NCI-H187 (cell line): ENCODE data around the gene TMOD1.
A peak's percentile ranks its signal among the peaks of the same experiment; 100 is the strongest.

Source experiments
- DNase-seq, 2 experiments: peaks; one replicate each; lab custom pipeline; 2025; lab: John Stamatoyannopoulos, UW

The TMOD1 gene

GRCh38 chr9:97518166-97518908, 16.9 kb downstream of the TMOD1 start:
- no peak for DNase-seq

GRCh38 chr9:97518909-97519307, 17.4 kb downstream of the TMOD1 start:
- DNase-seq: peak; percentile 16 to 51

GRCh38 chr9:97519441-97519970, 18.0 kb downstream of the TMOD1 start:
- DNase-seq: no peak

- DNase-seq: no peak
Measured at GRCh38 chr9:97521576-97522333, 20.3 kb downstream of the TMOD1 start.

- no peak for DNase-seq
Measured at GRCh38 chr9:97524424-97524823, 23.0 kb downstream of the TMOD1 start.

GRCh38 chr9:97525451-97525850, 24.0 kb downstream of the TMOD1 start:
- DNase-seq: no peak

- DNase-seq: no peak
Measured at GRCh38 chr9:97526895-97527575, 25.6 kb downstream of the TMOD1 start.

GRCh38 chr9:97527626-97528528, 26.4 kb downstream of the TMOD1 start:
- DNase-seq: peak in 1 of 2 experiments; percentile 14

- no peak for DNase-seq
Measured at GRCh38 chr9:97528529-97529230, 27.2 kb downstream of the TMOD1 start.

GRCh38 chr9:97529363-97530076, 28.1 kb downstream of the TMOD1 start:
- DNase-seq: peak in 1 of 2 experiments; percentile 3

- DNase-seq: no peak
Measured at GRCh38 chr9:97531888-97532376, 30.5 kb downstream of the TMOD1 start.

- DNase-seq: no peak
Measured at GRCh38 chr9:97534185-97534584, 32.7 kb downstream of the TMOD1 start.

- DNase-seq: no peak
Measured at GRCh38 chr9:97534961-97535594, 33.6 kb downstream of the TMOD1 start.

GRCh38 chr9:97535771-97536170, 34.3 kb downstream of the TMOD1 start:
- DNase-seq: no peak

GRCh38 chr9:97536480-97536879, 35.0 kb downstream of the TMOD1 start:
- no peak for DNase-seq

- DNase-seq: no peak
Measured at GRCh38 chr9:97543561-97543960, 42.1 kb downstream of the TMOD1 start.

- no peak for DNase-seq
Measured at GRCh38 chr9:97545486-97545885, 44.0 kb downstream of the TMOD1 start.

- DNase-seq: no peak
Measured at GRCh38 chr9:97547098-97547829, 45.8 kb downstream of the TMOD1 start.

- no peak for DNase-seq
Measured at GRCh38 chr9:97548379-97548778, 46.9 kb downstream of the TMOD1 start.
